ENCODE results near the gene DMD. TPM values are rescaled to one million over a fixed set of nuclear protein-coding genes. Genes with fewer than 3 reads are reported as not detected.

Gene DMD
- total and polyA plus RNA-seq, 12 donors, result 28.5 to 228 (median 168) TPM

DNA sequence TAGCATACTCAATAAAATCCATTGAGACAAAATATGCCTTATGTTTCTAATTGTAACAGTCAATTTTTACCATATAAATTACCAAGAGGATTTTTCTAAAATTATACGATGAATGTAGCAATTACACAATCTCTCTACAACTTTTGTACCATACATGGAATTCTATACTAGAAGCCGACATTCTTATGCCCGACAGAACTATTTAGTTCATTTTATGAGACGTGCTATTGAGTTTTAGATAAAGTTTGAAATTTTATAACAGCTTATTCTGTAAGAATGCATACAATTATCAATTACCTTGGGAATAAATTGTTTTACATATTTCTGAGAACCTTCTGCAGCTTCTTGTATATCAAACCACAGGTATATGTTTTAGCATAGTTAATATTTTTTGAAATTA, 431.2 kb downstream of the DMD start:
- Histone ChIP-seq H3K4me3 (no peak overlapping the region), H3K36me3 (no peaks in the 10 kb centered on the region), H3K4me1 (no peaks in the 10 kb centered on the region), H3K9me3 (no peaks in the 10 kb centered on the region), H3K27me3 (no peaks in the 10 kb centered on the region), H3K27ac (no peak overlapping the region)
- ATAC-seq (no peak), DNase-seq (no peak)
- intact Hi-C loops (cut with DNase I), result no loop called here
- TF ChIP-seq, protein P1, sequence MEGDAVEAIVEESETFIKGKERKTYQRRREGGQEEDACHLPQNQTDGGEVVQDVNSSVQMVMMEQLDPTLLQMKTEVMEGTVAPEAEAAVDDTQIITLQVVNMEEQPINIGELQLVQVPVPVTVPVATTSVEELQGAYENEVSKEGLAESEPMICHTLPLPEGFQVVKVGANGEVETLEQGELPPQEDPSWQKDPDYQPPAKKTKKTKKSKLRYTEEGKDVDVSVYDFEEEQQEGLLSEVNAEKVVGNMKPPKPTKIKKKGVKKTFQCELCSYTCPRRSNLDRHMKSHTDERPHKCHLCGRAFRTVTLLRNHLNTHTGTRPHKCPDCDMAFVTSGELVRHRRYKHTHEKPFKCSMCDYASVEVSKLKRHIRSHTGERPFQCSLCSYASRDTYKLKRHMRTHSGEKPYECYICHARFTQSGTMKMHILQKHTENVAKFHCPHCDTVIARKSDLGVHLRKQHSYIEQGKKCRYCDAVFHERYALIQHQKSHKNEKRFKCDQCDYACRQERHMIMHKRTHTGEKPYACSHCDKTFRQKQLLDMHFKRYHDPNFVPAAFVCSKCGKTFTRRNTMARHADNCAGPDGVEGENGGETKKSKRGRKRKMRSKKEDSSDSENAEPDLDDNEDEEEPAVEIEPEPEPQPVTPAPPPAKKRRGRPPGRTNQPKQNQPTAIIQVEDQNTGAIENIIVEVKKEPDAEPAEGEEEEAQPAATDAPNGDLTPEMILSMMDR (IDR thresholded peaks at IDR 0.05), result no peak
- WGBS, 2 donors, result 91 to 96% methylated on average over 4 of the region's 4 CpGs

DNA sequence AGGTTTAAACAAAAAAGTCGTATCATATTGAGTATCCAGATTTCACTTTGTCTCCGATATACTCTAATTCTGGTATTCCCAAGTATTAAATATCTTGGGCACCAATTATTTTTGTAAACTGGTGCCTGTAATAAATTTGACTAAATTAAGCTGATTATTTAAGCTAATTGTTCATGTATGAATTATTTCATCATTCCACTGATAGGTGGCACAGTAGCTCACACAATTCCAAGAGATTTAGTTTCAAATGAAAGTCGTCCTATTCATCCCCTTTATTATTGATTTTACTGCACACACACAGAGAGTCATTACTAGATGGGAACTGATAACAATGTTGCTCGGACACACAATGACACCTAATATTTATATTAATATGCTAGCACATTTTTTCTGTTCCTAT, 432.4 kb downstream of the DMD start:
- Histone ChIP-seq H3K27me3 (no peaks in the 10 kb centered on the region), H3K4me3 (no peak overlapping the region), H3K9me3 (no peaks in the 10 kb centered on the region), H3K4me1 (no peaks in the 10 kb centered on the region), H3K36me3 (no peaks in the 10 kb centered on the region), H3K27ac (no peak overlapping the region)
- ATAC-seq (no peak), DNase-seq (no peak)
- TF ChIP-seq, protein P1 (IDR thresholded peaks at IDR 0.05), result no peak
- intact Hi-C loops (cut with DNase I), result no loop called here
- WGBS, 2 donors, result 68 to 81% methylated on average over 4 of the region's 4 CpGs

DNA sequence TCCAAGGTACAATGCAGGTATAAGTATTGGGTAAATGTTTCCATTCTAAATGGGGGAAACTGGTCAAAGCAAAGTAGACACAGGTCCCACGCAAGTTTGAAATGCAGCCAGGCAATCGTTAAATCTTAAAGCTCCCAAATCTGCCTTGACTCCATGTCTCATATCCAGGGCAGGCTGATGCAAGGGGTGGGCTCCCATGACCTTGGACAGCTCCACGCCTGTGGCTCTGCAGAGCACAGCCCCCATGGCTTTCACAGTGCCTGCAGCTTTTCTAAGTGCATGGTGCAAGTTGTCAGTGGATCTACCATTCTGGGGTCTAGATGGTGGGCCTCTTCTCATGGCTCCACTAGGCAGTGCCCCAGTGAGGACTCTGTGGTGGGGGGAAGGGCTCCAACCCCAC, 436.4 kb downstream of the DMD start:
- intact Hi-C loops (cut with DNase I), result no loop called here
- H3K27me3 ChIP-seq, result no peaks in the 10 kb centered on the region
- TF ChIP-seq, protein P1 (IDR thresholded peaks at IDR 0.05), result no peak
- no peak for ATAC-seq
- WGBS, 2 donors, result 74 to 85% methylated on average over 3 of the region's 3 CpGs
- no peaks in the 10 kb centered on the region for H3K36me3 ChIP-seq
- no peak overlapping the region for H3K27ac ChIP-seq
- no peak for DNase-seq
- H3K4me1 ChIP-seq, result no peaks in the 10 kb centered on the region
- H3K9me3 ChIP-seq, result no peaks in the 10 kb centered on the region
- no peak overlapping the region for H3K4me3 ChIP-seq

DNA sequence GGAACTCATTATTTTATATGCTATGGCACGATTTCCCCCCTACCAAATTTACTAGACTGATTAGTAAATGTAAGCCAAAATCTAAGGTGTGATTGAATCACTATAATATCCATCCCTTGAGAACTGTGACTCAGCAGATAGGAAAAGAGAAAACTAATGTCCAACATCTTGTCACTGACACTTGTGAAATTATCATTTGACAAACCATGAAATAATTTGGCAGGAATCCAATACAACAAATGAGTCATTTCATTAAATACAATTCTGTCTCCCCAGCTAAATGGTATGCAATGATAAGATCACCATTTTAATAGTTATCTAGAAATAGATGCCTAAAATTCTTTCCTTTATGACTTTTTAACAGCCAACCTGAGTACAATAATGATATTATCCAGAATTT, 462.3 kb downstream of the DMD start:
- H3K27ac ChIP-seq, result peak overlapping the region in 5 of 10 donors; percentile 35 to 70 (median 43)

More for the DNA sequence above, 462.3 kb downstream of the DMD start:
- Histone ChIP-seq H3K9me3 (no peaks in the 10 kb centered on the region), H3K36me3 (no peaks in the 10 kb centered on the region), H3K27me3 (no peaks in the 10 kb centered on the region), H3K4me1 (peaks cover 0 to 21% (median 0%) of the 10 kb centered on the region in 9 donors), H3K4me3 (no peak overlapping the region)
- intact Hi-C loops (cut with DNase I), result no loop called here
- WGBS, 2 donors, result 25 to 29% methylated on average over 1 of the region's 1 CpG
- DNase-seq (no peak), ATAC-seq (peak in 4 of 8 donors; percentile 31 to 67 (median 46))
- TF ChIP-seq, protein P1 (IDR thresholded peaks at IDR 0.05), result no peak
